Right lobe of liver (tissue), 4 donors: ENCODE results near the gene BOLA2B.
"Not testable (repeated sequence)": the region's sequence is repeated elsewhere in the genome, so short reads cannot be mapped to it uniquely, and the experiment has no call there.

Experiments
- CTCF ChIP-seq, 4 donors: fragments of 200-600 bp in 3 of 4; fragments of 450-650 bp in 1 of 4; IDR thresholded peaks; one replicate each; pipeline versions ENCODE4 v1.5.1 to v1.8.0; 2016 to 2022; ENCODE audit warnings: antibody characterized with exemption in 4 of 4, mild to moderate bottlenecking in 2 of 4
- POLR2A ChIP-seq: fragments of 450-650 bp; IDR thresholded peaks from one replicate; pipeline ENCODE4 v1.6.1; 2017; ENCODE audit warnings: antibody characterized with exemption, mild to moderate bottlenecking
- donor health status: DM: no; HTN: no; CAD: no.
- donor health status: DM: no; HTN: no; CAD: no.
- donor health status: DM: no; HTN: yes; CAD: no.

DNA sequence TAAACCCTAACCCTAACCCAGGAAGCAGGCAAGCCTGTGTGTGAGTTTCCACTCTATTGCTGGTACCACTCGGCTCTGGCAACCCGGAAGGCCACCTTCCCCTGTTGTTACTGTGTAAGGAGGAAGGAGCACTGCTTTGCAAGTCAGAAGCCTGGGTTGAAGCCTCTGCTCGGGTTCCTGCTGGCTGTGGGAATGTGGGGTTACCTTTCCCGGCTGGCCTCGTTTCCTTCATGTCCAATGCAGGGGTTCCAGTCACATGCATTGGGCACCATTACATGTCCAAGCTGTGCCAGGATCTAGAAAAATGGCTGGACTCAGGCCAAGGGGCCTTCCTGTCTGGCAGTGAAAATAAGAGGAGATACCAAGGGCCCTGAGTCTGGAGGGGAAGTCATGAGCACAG lies 23.6 kb upstream of the BOLA2B start:
- TF ChIP-seq CTCF (IDR thresholded peaks at IDR 0.05); POLR2A: not testable (repeated sequence)
